Endothelial cell of umbilical vein (primary cell): Measurements from ENCODE around the gene ADARB2. TPM values are rescaled to one million over a fixed set of nuclear protein-coding genes. Genes with fewer than 3 reads are reported as not detected.

ENCODE experiments used
- BruUV-seq: library from RNA; stranded (reverse); fragments of 400-500 nt; replicated peaks from 2 replicates; lab custom pipeline; 2021; lab: Mats Ljungman, UMichigan
- CTCF ChIA-PET: fragments of 300-600, 350-600 bp; sonication (Branson Sonifier 250); formaldehyde crosslinking; loops from one replicate; lab custom pipeline; 2021; ENCODE audit warnings: antibody characterized with exemption, inconsistent platforms; lab: Charles Lee
- POLR2A ChIA-PET: fragments of 300-600, 350-600 bp; sonication (Branson Sonifier 250); formaldehyde crosslinking; loops from one replicate; lab custom pipeline; 2021; ENCODE audit warnings: antibody characterized with exemption, inconsistent platforms; lab: Charles Lee
- DNase-seq: peaks from one replicate; pipeline ENCODE4 v3.0.0-alpha.2; 2011; ENCODE audit warnings: low read depth, low spot score
- FAIRE-seq: peaks from 2 replicates; lab custom pipeline; 2011; peaks lifted over from hg19 to GRCh38; lab: Jason Lieb, UNC
- H2AFZ ChIP-seq: 2 replicates; pipeline ENCODE4 v1.6.0; 2012; ENCODE audit warnings: low read depth, low read length, control low read depth, inconsistent platforms
- H3K27ac ChIP-seq: 2 replicates; pipeline ENCODE4 v1.5.1; 2011; ENCODE audit warnings: low read depth, mild to moderate bottlenecking, control low read depth, low read length, moderate library complexity; ENCODE audit not compliant: insufficient read depth
- H3K27me3 ChIP-seq, 2 experiments: 2 replicates each; pipeline versions ENCODE4 v1.6.0 to v1.6.1; 2011; ENCODE audit warnings: low read length in 2 of 2, mixed read lengths in 1 of 2; ENCODE audit not compliant: control insufficient read depth in 2 of 2, insufficient read depth in 2 of 2
- H3K36me3 ChIP-seq, 2 experiments: 2 replicates in 1 of 2; 3 replicates in 1 of 2; pipeline ENCODE4 v1.5.1; 2011; ENCODE audit warnings: low read length in 2 of 2, mild to moderate bottlenecking in 1 of 2, moderate library complexity in 1 of 2; ENCODE audit not compliant: control insufficient read depth in 2 of 2, insufficient read depth in 2 of 2; ENCODE audit errors: extremely low read depth in 1 of 2
- H3K4me1 ChIP-seq: 3 replicates; pipeline ENCODE4 v1.5.1; 2011; ENCODE audit warnings: mild to moderate bottlenecking, low read length; ENCODE audit not compliant: control insufficient read depth, insufficient read depth; ENCODE audit errors: extremely low read depth
- H3K4me2 ChIP-seq: 2 replicates; pipeline ENCODE4 v1.6.1; 2011; ENCODE audit warnings: low read length, control low read depth, mixed read lengths; ENCODE audit not compliant: insufficient read depth
- H3K4me3 ChIP-seq, 3 experiments: fragments of 200-600 bp in 1 of 3; sonication (generic), shearing (Covaris generic) in 1 of 3; replicated peaks in 1 of 3; 2 replicates each; pipeline ENCODE4 v1.5.1; 2011 to 2016; ENCODE audit warnings: control low read depth in 3 of 3, low read length in 3 of 3, mild to moderate bottlenecking in 2 of 3, inconsistent platforms in 1 of 3, low read depth in 1 of 3, moderate library complexity in 1 of 3; ENCODE audit not compliant: insufficient read depth in 1 of 3
- H3K79me2 ChIP-seq: 2 replicates; pipeline ENCODE4 v1.6.0; 2012; ENCODE audit warnings: low read length, inconsistent platforms; ENCODE audit not compliant: control insufficient read depth, insufficient read depth
- H3K9ac ChIP-seq: replicated peaks from 2 replicates; pipeline ENCODE3; 2011; ENCODE audit warnings: low read length, control low read depth; ENCODE audit not compliant: insufficient read depth; ENCODE audit errors: extremely low read depth
- H3K9me1 ChIP-seq: replicated peaks from 3 replicates; pipeline ENCODE4 v1.6.0; 2011; ENCODE audit warnings: mild to moderate bottlenecking, low read length; ENCODE audit not compliant: control insufficient read depth, insufficient read depth; ENCODE audit errors: extremely low read depth
- H3K9me3 ChIP-seq: replicated peaks from 2 replicates; pipeline ENCODE4 v1.5.1; 2012; ENCODE audit warnings: low read length, inconsistent platforms; ENCODE audit not compliant: control insufficient read depth, insufficient read depth
- H4K20me1 ChIP-seq: replicated peaks from 2 replicates; pipeline ENCODE3; 2011; ENCODE audit warnings: mild to moderate bottlenecking, low read length; ENCODE audit not compliant: control insufficient read depth, insufficient read depth; ENCODE audit errors: extremely low read depth
- EZH2 ChIP-seq: IDR thresholded peaks from 2 replicates; pipeline ENCODE4 v1.6.1; 2012; ENCODE audit warnings: borderline replicate concordance, low read depth, mild to moderate bottlenecking, moderate library complexity, low read length, inconsistent platforms; ENCODE audit not compliant: severe bottlenecking
- FOS ChIP-seq: IDR thresholded peaks from 2 replicates; pipeline ENCODE4 v1.6.1; 2011; ENCODE audit warnings: mild to moderate bottlenecking, low read length, moderate library complexity, borderline replicate concordance; ENCODE audit not compliant: insufficient read depth
- GATA2 ChIP-seq: IDR thresholded peaks from 2 replicates; pipeline ENCODE4 v1.7.0; 2011; ENCODE audit warnings: low read depth, mild to moderate bottlenecking, moderate library complexity, mixed read lengths, low read length; ENCODE audit not compliant: insufficient read length, insufficient read depth
- JUN ChIP-seq: IDR thresholded peaks from 2 replicates; pipeline ENCODE4 v1.6.1; 2011; ENCODE audit warnings: borderline replicate concordance, low read depth; ENCODE audit not compliant: insufficient read length, insufficient read depth
- MYC ChIP-seq: IDR thresholded peaks from one replicate; pipeline ENCODE4 v1.6.1; 2011; ENCODE audit warnings: mild to moderate bottlenecking, low read depth, low read length
- POLR2A ChIP-seq: IDR thresholded peaks from 2 replicates; pipeline ENCODE4 v1.6.1; 2012; ENCODE audit warnings: low read depth, mild to moderate bottlenecking, control low read depth, low read length
- POLR2AphosphoS5 ChIP-seq: IDR thresholded peaks from 2 replicates; pipeline ENCODE4 v1.6.1; 2012; ENCODE audit warnings: low read depth, mild to moderate bottlenecking, control low read depth, low read length, moderate library complexity; ENCODE audit not compliant: insufficient read depth
- dilution Hi-C: fragments of 300-500 bp; cut with MboI; formaldehyde crosslinking; loops from one replicate; pipeline ENCODE4 v1.15.0; 2019; ENCODE audit warnings: low sequenced_read_pairs; ENCODE audit not compliant: extremely low pct_ligation_motif_present
- intact Hi-C: fragments of 100-400 bp; cut with micrococcal nuclease; formaldehyde crosslinking; loops from one replicate; pipeline ENCODE4 v1.10.0; 2022
- polyA plus RNA-seq, 4 experiments: library from polyadenylated mRNA; depleted of rRNA in 3 of 4; stranded (reverse) in 3 of 4; unstranded in 1 of 4; fragments of >200 nt; gene quantifications; 2 replicates each; pipeline versions ENCODE4 v1.2.1 to v1.2.3, GENCODE V29; 2011 to 2012; ENCODE audit warnings: missing spikeins in 1 of 4
- total RNA-seq: library from RNA; stranded (reverse); gene quantifications from 2 replicates; pipeline ENCODE4 v1.2.3, GENCODE V29; 2021
- TF ChIP-seq, protein P1 (sequence below), 2 donors: IDR thresholded peaks; 1 replicate in 1 of 2; 2 replicates in 1 of 2; pipeline ENCODE4 v1.5.1; 2011; ENCODE audit warnings: low read length in 2 of 2, mild to moderate bottlenecking in 2 of 2, moderate library complexity in 2 of 2, control low read depth in 1 of 2, inconsistent platforms in 1 of 2, low read depth in 1 of 2; ENCODE audit not compliant: insufficient read depth in 1 of 2; ENCODE audit errors: extremely low read depth in 1 of 2
- TF ChIP-seq, protein P2 (sequence below): IDR thresholded peaks from 2 replicates; pipeline ENCODE4 v1.6.1; 2011; ENCODE audit not compliant: insufficient read depth, insufficient read length

ADARB2 gene
- total and polyA plus RNA-seq, 2 donors (not counting 3 experiments of a cell fraction or from before 2014, with no cell fraction given), result not detected

DNA sequence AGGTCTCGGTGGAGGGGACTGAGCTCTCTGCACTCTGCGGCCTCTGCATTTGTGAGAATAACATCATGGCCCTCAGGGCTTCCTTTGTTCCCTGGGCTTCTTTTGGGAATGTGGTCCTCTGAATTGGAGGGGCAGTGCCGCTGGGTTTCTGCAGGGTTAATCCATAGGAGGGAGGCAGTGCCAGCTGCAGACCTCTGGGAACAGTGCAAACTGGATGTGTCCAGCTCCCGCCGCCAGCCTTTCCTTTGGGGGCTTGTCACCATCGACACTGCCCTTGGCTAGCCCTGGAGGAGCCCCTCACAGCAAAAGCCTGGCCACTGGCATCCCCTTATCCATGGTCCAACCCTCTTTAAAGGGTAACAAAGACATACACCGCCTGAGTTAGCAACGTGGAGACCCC, 507.2 kb downstream of the ADARB2 start:
- FAIRE-seq, result no peak
- Histone ChIP-seq H3K4me1 (no peaks in the 10 kb centered on the region), H3K27me3 (no peaks in the 10 kb centered on the region), H3K9me1 (no peaks in the 10 kb centered on the region), H3K36me3 (no peaks in the 10 kb centered on the region), H3K9me3 (no peaks in the 10 kb centered on the region), H3K79me2 (no peaks in the 10 kb centered on the region), H2AFZ (no peak overlapping the region), H3K27ac (no peak overlapping the region), H4K20me1 (no peaks in the 10 kb centered on the region), H3K4me2 (no peak overlapping the region), H3K4me3 (no peak overlapping the region), H3K9ac (no peak overlapping the region)
- TF ChIP-seq POLR2AphosphoS5 (no peak), FOS (no peak), JUN (no peak), EZH2 (no peak), POLR2A (no peak), GATA2 (no peak), MYC (no peak)
- TF ChIP-seq, protein P1, sequence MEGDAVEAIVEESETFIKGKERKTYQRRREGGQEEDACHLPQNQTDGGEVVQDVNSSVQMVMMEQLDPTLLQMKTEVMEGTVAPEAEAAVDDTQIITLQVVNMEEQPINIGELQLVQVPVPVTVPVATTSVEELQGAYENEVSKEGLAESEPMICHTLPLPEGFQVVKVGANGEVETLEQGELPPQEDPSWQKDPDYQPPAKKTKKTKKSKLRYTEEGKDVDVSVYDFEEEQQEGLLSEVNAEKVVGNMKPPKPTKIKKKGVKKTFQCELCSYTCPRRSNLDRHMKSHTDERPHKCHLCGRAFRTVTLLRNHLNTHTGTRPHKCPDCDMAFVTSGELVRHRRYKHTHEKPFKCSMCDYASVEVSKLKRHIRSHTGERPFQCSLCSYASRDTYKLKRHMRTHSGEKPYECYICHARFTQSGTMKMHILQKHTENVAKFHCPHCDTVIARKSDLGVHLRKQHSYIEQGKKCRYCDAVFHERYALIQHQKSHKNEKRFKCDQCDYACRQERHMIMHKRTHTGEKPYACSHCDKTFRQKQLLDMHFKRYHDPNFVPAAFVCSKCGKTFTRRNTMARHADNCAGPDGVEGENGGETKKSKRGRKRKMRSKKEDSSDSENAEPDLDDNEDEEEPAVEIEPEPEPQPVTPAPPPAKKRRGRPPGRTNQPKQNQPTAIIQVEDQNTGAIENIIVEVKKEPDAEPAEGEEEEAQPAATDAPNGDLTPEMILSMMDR (IDR thresholded peaks at IDR 0.05; ENCODE audit: extremely low read depth in 1 of 2, insufficient read depth in 1 of 2, low read depth in 1 of 2, low read length in 2 of 2), result no peak
- TF ChIP-seq, protein P2, sequence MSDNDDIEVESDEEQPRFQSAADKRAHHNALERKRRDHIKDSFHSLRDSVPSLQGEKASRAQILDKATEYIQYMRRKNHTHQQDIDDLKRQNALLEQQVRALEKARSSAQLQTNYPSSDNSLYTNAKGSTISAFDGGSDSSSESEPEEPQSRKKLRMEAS, result no peak
- no TSS peak for BruUV-seq
- DNase-seq, result no peak
- dilution Hi-C loops, result no loop called here
- ChIA-PET CTCF (no interaction called here), POLR2A (no interaction called here)
- intact Hi-C loops, result no loop called here
